OCI-LY7 (cell line): ENCODE data around the gene SLC25A33. TPM values are rescaled to one million over a fixed set of nuclear protein-coding genes. Genes with fewer than 3 reads are reported as not detected.

Source experiments
- BruUV-seq: library from RNA; stranded (reverse); fragments of 400-500 nt; replicated peaks from 2 replicates; lab custom pipeline; 2021; lab: Mats Ljungman, UMichigan
- CTCF ChIA-PET: fragments of 300-600 bp; sonication (Branson Sonifier 250); formaldehyde crosslinking; loops from one replicate; lab custom pipeline; 2022; ENCODE audit warnings: antibody characterized with exemption; ENCODE audit not compliant: unreplicated experiment; lab: Charles Lee
- POLR2A ChIA-PET: fragments of 300-600 bp; sonication (Branson Sonifier 250); formaldehyde crosslinking; loops from one replicate; lab custom pipeline; 2022; ENCODE audit warnings: antibody characterized with exemption; lab: Charles Lee
- DNase-seq: peaks from one replicate; pipeline ENCODE4 v3.0.0-alpha.2; 2015; ENCODE audit warnings: low spot score
- H2AFZ ChIP-seq: fragments of 200-600 bp; sonication (generic), shearing (Covaris generic); 2 replicates; pipeline ENCODE4 v1.6.1; 2014; ENCODE audit warnings: mild to moderate bottlenecking, antibody characterized with exemption, low read length, moderate library complexity
- H3K27ac ChIP-seq: fragments of 200-600 bp; sonication (generic); 2 replicates; pipeline ENCODE4 v1.5.1; 2014; ENCODE audit warnings: mixed run types, low read depth, mild to moderate bottlenecking, moderate library complexity, low read length, inconsistent platforms; ENCODE audit not compliant: poor library complexity, severe bottlenecking
- H3K36me3 ChIP-seq: fragments of 200-600 bp; sonication (generic); 2 replicates; pipeline ENCODE4 v1.6.1; 2014; ENCODE audit warnings: mild to moderate bottlenecking, antibody characterized with exemption, low read length, moderate library complexity, mixed read lengths; ENCODE audit not compliant: insufficient read depth
- H3K4me1 ChIP-seq: fragments of 200-600 bp; sonication (generic); 2 replicates; pipeline ENCODE4 v1.5.1; 2014; ENCODE audit warnings: mild to moderate bottlenecking, low read length; ENCODE audit not compliant: insufficient read depth, poor library complexity, severe bottlenecking
- H3K4me2 ChIP-seq: fragments of 200-600 bp; sonication (generic); 2 replicates; pipeline ENCODE4 v1.6.1; 2014; ENCODE audit warnings: mild to moderate bottlenecking, low read length
- H3K4me3 ChIP-seq: fragments of 200-600 bp; sonication (generic); 2 replicates; pipeline ENCODE4 v1.5.1; 2014; ENCODE audit warnings: mild to moderate bottlenecking, low read depth, low read length; ENCODE audit not compliant: poor library complexity, severe bottlenecking
- H3K79me2 ChIP-seq: fragments of 200-600 bp; sonication (generic); 2 replicates; pipeline ENCODE4 v1.6.1; 2016; ENCODE audit warnings: low read depth, mild to moderate bottlenecking, low read length, moderate library complexity, mixed read lengths; ENCODE audit not compliant: insufficient read depth
- H3K9me2 ChIP-seq: fragments of 200-600 bp; sonication (generic); 2 replicates; pipeline ENCODE4 v1.6.1; 2016; ENCODE audit warnings: mild to moderate bottlenecking, low read length, mixed read lengths; ENCODE audit not compliant: insufficient read depth
- H3K9me3 ChIP-seq: fragments of 200-600 bp; sonication (generic); 2 replicates; pipeline ENCODE4 v1.6.1; 2014; ENCODE audit warnings: mild to moderate bottlenecking, mixed run types, low read length, mixed read lengths
- H4K20me1 ChIP-seq: fragments of 200-600 bp; sonication (generic); 2 replicates; pipeline ENCODE4 v1.6.1; 2014; ENCODE audit warnings: mild to moderate bottlenecking, antibody characterized with exemption, low read length, moderate library complexity, mixed read lengths; ENCODE audit not compliant: insufficient read depth
- CTCF ChIP-seq: fragments of 200-600 bp; sonication (generic); conservative IDR thresholded peaks from 2 replicates; pipeline ENCODE4 v1.5.1; 2014; ENCODE audit warnings: mild to moderate bottlenecking, antibody characterized with exemption, low read length, moderate library complexity, mixed read lengths
- EZH2phosphoT487 ChIP-seq: fragments of 200-600 bp; sonication (generic); IDR thresholded peaks from 2 replicates; pipeline ENCODE4 v1.6.1; 2018; ENCODE audit warnings: low read depth, borderline replicate concordance, mild to moderate bottlenecking, mixed run types, antibody characterized with exemption, low read length, moderate library complexity, mixed read lengths
- intact Hi-C: fragments of 100-400 bp; cut with micrococcal nuclease; formaldehyde crosslinking; loops from one replicate; pipeline ENCODE4 v1.10.0; 2022; ENCODE audit not compliant: unreplicated experiment
- total RNA-seq, 2 experiments: library from RNA; depleted of rRNA in 1 of 2; stranded (reverse); fragments of >200 nt in 1 of 2; shearing (Covaris generic) in 1 of 2; gene quantifications; 2 replicates each; pipeline ENCODE4 v1.2.3, GENCODE V29; 2014 to 2022

Gene SLC25A33
- total RNA-seq, 2 experiments from 2014 or later = 15.1 to 16.5 TPM

GRCh38 chr1:9534953-9535352 lies 4.3 kb upstream of the SLC25A33 start:
- CTCF ChIA-PET = no interaction called here
- no TSS peak for BruUV-seq

GRCh38 chr1:9536301-9536700 lies 3.0 kb upstream of the SLC25A33 start:
- H3K4me2 ChIP-seq = no peak overlapping the region
- H3K27ac ChIP-seq = no peak overlapping the region
- intact Hi-C loops = loop anchor here (5.0 kb wide), 1 partner anchor 36 kb away; no protein-coding TSS in a partner anchor
- TF ChIP-seq EZH2phosphoT487 (no peak), CTCF (no peak)
- no peaks in the 10 kb centered on the region for H3K9me3 ChIP-seq
- DNase-seq = no peak
- H3K9me2 ChIP-seq = no peaks in the 10 kb centered on the region
- H3K4me1 ChIP-seq = peaks cover 16% of the 10 kb centered on the region
- H4K20me1 ChIP-seq = peaks cover 6% of the 10 kb centered on the region; the same call in 1 of the 2 replicates
- no TSS peak for BruUV-seq
- H2AFZ ChIP-seq = no peak overlapping the region
- H3K4me3 ChIP-seq = no peak overlapping the region
- peaks cover 1% of the 10 kb centered on the region for H3K36me3 ChIP-seq
- POLR2A ChIA-PET = interaction anchor here (0.6 to 1.4 kb wide), 4 partner anchors 19 to 521 kb away, joined by 3 to 6 read pairs (median 4); no protein-coding TSS in a partner anchor
- CTCF ChIA-PET = interaction anchor here (0.6 kb wide), 1 partner anchor 87 kb away, joined by 3 read pairs; no protein-coding TSS in a partner anchor
- peaks cover 16% of the 10 kb centered on the region for H3K79me2 ChIP-seq

More at GRCh38 chr1:9534953-9535352, 4.3 kb upstream of the SLC25A33 start:
- Histone ChIP-seq H3K4me3 (no peak overlapping the region), H3K9me3 (no peaks in the 10 kb centered on the region), H2AFZ (no peak overlapping the region), H3K4me2 (no peak overlapping the region), H3K27ac (no peak overlapping the region), H3K79me2 (peaks cover 2% of the 10 kb centered on the region), H3K9me2 (no peaks in the 10 kb centered on the region), H3K36me3 (no peaks in the 10 kb centered on the region), H4K20me1 (no peaks in the 10 kb centered on the region), H3K4me1 (peaks cover 16% of the 10 kb centered on the region)
- intact Hi-C loops = loop anchor here (5.0 kb wide), 1 partner anchor 37 kb away; no protein-coding TSS in a partner anchor
- DNase-seq = no peak
- TF ChIP-seq EZH2phosphoT487 (no peak), CTCF (no peak)
- POLR2A ChIA-PET = no interaction called here
